HTERT RPE-1 (cell line): ENCODE measurements around the gene CAPZB.

ENCODE experiments used
- in situ Hi-C: fragments of 300-500 bp; cut with MboI; formaldehyde crosslinking; loops from 4 replicates; pipeline ENCODE4 v1.14.3; 2020; ENCODE audit warnings: low sequenced_read_pairs

Gene CAPZB

DNA sequence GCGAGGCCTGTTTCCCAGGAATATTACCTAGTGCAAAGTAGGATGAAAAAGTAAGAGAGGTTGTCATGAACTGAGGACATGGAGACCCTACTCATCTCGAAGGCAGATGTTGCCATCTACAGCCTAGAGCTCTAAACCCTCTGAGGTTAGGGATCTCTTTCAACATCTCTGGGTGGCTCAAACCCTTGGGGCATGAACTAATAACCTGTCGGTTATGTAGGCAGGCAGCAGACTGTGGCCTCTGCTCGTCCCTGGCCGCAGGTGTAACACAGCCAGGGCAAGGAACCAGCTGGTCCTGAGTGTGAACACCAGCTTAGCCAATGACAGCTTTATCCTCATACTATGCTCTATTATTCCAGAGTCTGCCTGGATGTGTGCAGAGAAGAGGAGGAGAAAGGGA lies 13.2 kb downstream of the CAPZB start:
- in situ Hi-C loops, result no loop called here

DNA sequence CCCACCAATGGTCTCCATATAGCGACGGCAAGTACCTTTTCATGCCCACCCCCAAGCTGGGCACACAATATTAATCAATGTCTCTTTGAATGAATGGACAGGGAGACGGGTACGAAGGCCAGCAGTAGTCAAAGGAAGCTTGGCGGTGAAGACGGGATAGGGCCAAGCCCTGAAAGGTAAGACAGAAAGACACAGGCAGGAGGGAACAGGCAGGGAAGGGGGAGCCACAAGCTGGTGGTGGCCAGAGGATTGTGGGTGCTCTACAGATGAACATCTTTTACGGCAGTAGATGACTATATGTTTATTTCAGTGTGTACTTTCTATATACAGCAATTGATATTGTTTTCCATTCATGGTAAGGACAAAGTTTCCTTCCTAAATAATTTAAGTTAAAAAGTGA lies 16.3 kb downstream of the CAPZB start:
- in situ Hi-C loops, result no loop called here

DNA sequence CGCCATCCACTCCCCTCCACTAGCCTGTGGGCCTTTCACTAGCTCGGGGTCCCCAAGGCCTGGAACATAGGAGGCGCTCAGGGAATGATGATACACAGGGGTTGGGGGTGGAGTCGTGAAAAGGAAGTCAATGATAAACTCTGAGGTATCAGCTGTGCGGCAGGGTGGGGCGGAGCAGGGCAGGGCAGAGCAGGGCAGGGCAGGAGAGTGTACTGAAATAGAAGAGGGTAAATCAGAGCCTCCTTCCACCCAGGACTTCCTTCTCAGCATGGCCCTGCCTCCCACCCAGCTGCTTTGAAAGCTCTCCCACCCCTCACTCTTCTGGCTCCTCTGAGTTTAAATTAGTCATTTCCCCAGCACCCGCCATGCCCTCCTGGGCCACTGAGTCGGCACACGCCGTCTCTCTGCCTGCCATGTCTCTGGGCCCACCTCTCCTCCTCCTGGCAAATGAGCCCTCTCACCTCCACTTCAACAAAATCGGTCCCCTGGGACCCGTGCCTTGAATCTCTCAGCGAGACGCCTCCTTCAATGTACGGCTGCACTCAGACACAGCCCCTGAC lies 16.9 kb downstream of the CAPZB start:
- in situ Hi-C loops, result no loop called here

DNA sequence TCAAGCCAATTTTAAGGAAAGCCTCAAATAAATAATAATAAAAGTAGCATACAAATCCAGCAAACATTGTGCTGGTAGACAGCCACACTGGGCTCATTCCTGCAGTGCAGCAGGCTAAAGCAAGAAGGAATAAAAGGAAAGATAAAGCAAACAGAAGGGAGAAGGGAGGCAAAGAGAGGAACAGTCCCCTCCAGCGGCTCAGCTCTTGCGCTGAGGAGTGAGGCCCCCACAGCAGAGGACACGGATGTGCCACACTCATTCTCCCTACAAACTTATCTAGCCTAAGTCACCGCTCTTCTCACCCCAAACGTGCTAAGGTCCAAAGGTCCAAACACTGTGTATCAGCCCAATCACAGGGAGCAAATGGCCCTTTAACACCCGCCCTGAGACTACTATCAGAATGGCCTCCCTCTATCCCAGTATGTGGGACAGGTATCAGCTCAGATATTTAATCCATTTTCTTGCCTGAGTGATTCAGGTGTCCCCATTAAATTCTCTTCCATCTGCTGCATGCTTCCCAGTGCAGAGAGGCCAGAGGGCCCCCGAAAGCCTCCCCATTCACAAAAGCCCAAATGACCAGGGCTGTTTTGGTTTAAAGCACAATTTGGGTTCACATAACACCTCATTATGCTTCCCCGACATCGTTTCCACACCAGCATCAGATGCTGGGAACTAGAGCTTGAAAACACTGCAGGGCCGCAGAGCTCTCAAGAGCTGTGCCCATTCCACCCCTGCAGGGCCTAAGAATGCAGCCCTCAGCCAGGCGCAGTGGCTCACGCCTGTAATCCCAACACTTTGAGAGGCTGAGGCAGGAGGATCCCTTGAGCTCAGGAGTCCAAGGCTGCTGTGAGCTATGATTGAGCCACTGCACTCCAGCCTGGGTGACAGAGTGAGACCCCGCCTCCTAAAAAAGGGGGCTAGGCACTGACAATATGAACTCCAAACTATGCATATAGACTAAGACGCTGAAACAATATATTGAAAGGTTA lies 17.8 kb downstream of the CAPZB start:
- in situ Hi-C loops, result no loop called here

DNA sequence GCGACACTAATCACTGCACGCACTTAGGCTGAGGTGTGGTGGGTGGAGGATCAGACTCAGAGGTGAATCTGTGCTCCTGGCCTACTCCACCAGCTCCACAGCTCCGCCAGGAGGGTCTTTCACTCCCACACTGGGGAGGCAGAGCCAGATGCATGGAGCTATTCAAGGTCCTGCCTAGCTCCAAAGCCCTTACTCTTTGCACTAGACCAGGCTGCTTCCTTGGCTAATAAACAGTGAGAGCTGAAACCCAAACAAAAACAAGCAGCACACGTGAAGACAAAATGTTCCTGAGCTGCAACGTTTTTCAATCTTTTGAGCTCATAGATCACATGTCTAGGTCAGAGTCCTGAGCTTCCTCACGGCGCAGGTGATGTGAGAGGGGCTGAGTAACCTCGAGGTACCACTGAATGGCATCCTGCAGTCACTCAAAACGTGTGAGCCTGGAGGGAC lies 19.2 kb downstream of the CAPZB start:
- in situ Hi-C loops, result no loop called here

DNA sequence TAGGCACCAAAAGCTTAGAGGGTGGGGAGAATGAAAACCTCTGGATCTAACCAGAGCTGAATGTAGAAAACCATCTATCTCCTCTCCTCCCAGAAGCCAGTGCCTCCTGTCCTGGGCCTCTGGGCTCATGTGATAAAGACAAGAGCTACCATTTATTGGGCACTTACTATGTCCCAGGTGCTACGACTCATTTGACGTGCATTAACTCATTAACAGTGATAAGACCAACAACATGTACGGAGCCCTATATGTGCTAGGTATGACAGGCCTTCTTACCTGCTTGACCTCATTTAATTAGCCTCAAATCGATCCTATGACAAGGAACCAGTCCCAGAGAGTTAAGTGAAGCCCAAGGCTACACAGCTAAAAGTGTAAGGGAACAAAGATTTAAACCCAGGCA lies 19.7 kb downstream of the CAPZB start:
- in situ Hi-C loops, result no loop called here

DNA sequence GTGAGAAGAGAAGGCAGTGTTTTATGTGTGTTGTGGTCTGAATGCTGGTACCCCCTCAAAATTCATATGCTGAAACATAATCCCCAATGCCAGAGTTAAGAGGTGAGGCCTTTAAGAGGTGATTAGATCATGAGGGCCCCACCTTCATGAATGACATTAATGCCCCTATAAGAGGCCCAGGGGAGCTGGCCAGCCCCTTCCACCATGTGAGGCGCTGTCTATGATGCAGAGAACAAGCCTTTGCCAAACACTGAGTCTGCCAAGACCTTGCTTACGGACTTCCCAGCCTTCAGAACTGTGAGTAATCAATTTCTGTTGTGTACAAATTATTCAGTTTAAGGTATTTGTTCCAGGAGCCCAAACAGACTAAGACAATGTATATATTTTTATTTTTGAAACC lies 20.2 kb downstream of the CAPZB start:
- in situ Hi-C loops, result no loop called here

DNA sequence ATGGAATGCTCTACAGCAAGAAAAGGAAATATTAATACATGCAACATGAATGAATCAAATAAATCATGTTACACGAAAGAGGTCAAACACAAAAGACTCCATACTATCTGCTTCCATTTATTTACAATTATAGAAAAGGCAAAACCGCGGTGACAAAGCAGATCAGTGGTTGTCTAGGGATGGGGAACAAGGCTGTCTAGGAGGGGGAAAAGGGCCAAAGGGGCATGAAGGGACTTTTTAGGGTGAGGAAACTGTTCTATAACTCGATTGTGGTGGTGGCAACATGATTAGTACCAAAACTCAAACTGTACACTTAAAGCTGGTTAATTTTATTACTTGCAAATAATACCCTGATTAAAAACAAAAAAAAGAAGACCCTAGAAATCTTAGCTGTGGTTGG lies 20.6 kb downstream of the CAPZB start:
- in situ Hi-C loops, result no loop called here

DNA sequence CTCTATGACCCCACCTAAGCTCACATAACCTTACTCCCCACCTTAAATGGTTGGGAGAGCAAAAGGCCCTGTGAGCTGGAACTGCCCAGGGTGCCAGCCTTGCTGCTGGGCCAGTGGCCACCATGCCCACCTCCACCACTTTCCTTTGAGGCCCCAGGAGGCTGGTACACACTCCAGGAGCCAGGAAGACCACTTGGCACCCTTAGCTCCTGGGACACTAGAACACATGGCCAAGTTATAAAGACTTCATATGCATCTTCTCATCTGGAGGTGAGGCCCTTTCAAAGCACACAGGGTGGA lies 21.9 kb downstream of the CAPZB start:
- in situ Hi-C loops, result no loop called here

DNA sequence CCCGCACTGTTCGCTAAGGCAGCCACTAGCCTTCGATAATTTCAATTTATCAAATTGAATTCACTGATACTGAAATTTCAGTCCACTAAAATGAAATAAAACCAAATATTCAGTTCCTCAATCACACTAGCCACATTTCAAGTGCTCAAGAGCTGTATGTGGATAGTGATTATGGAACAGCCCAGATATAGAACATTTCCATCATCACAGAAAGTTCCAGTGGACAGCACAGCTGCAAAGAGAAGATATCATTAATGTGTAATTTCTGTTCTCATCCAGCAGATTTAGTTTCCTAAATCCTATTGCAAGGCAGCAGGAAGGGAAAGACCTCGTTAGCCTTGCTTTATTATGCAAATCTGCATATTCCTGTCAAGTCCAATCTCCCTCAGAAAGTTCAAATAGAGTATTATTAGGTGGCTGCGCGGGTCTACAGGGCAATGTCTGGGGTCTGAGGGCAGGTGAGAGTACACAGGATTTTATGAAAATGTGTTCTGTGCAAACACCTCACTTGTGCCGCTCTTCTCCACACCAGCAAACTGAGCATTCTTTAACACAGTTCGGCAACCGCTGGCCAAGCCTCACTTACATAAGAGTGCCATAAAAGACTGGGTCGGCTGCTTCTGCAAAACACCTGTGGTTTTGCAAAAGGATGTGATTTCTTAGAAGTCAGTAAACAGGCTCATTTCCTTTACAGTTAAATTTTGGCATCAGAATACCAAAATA lies 22.4 kb downstream of the CAPZB start:
- in situ Hi-C loops, result no loop called here

DNA sequence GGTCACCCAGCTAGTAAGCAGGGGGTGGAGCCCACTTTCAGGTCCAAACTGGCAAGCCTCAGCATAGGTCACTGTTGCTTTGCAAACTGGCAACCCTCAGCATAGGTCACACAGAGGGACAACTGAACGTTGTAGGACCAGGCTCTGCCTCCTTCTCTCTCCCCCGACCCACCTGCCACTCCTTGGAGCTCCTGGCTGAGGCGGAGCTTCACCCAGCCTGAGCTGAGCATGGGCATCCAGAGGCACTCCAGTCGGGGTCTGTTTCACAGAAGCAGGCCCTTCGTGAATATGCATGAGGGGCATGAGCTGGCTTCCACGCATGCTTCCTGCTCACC lies 24.2 kb downstream of the CAPZB start:
- in situ Hi-C loops, result no loop called here

DNA sequence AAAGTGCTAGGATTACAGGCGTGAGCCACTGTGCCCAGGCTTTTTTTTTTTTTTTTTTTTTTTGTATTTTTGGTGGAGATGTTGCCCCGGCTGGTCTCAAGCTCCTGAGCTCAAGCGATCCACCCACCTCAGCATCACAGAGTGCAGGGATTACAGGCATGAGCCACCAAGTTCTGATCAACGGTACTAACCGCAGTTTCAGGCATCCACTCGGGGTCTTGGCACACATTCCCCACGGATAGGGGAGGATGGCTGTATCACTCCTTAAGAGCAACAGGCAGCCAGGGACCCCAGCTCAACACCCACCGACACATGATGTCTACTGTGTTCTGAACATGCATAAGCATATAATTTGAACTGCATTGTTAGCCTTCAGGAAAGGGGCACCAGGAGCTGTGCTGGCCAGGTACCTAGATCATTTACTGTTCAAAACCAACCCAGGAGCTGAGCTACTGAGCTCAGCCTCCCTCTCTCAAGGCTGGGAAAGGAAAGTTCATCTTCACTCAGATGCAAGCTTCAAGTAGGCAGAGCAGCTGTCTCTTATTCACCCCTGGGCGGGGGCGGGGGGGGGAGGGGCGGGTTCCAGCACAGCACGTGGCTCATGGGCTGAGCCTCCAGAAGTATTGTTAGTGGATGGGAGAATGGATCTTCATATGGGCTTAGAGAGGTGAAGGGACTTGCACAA lies 24.7 kb downstream of the CAPZB start:
- in situ Hi-C loops, result no loop called here

DNA sequence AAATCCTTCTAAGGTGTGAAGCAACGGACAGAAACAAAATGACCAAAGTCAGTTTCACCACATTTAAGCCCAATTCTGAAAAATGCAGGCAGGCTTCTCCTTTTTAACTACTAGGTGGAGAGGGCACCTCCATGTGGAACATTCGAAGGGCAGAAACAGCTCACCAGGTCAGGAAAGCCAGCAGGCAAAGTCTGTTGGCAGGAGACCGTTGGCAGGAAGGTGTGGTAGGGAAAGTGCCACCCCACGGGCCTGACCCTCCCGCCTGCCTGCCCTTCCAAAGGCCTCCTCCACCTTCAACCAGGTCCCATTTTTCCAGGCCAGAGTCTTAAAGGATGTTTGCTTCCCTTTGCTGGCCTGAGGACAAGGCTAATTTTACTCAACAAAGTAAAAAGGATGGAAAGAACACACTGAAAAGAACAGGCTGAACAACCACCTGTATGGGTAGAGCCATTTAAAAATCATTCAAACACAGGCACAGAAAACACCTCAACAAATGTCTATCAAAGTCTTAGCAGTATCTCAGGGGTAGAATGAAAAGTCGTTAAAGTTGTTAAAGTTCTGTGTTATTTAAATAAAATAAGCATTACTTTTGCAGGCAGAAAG lies 26.4 kb downstream of the CAPZB start:
- in situ Hi-C loops, result no loop called here

DNA sequence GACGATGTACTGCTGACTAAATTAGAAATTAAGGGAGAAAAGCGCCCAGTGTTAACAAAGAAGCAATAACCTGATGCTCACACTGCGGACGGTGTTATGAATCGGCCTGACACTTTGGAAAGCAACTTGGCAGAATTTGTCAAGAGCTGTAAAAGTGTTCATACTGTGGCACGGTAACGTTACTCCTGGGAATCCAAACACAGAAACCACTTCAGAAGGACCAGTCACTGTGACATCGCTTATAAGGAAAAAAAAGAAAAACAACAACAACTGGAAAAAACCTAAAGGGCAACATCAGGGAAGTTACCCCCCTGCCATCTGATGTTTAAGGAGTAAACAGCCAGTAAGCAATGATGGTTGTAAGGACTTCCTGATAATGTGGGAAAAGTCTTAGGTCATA lies 27.7 kb downstream of the CAPZB start:
- in situ Hi-C loops, result no loop called here

DNA sequence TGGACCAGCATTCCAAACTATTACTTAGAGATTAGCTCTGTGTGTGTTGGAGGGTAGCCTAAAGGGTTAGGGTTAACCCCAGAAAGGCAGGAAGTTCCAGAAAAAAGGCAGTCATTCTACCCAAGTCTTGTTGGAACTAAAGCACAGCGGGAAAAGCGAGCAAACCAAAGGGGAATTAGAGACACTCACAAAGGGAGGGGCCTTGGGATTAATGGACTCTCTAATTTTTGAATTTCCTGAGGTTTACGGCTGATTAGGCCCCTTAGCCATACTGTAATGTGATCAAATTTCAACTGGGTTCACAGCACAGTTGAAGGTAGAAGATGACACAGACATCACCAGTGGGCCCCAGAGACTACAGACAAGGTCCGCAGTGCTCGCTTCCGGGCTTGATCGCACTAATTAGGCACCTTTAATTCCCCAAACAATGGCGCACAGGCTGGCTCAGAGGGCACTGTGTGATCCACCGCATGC lies 28.3 kb downstream of the CAPZB start:
- in situ Hi-C loops, result no loop called here

DNA sequence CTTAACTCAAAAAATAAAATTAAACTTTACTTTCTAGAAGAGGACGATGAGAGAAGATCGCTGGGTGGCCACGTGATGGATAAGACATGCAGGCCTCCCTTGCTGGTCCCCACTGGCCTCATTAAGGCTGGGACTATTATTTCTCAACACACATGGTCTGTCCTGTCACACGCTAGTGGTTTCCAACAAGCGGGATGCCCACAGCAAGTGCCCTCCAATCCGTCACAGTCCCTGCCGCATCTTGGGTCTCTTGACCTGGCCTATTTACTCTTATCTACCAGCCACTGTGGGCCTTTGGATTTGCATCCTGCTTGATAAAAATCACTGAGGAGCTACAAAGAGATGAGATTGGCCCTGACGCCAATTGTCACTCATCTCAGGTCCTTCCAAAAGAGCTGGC lies 30.0 kb downstream of the CAPZB start:
- in situ Hi-C loops, result no loop called here

DNA sequence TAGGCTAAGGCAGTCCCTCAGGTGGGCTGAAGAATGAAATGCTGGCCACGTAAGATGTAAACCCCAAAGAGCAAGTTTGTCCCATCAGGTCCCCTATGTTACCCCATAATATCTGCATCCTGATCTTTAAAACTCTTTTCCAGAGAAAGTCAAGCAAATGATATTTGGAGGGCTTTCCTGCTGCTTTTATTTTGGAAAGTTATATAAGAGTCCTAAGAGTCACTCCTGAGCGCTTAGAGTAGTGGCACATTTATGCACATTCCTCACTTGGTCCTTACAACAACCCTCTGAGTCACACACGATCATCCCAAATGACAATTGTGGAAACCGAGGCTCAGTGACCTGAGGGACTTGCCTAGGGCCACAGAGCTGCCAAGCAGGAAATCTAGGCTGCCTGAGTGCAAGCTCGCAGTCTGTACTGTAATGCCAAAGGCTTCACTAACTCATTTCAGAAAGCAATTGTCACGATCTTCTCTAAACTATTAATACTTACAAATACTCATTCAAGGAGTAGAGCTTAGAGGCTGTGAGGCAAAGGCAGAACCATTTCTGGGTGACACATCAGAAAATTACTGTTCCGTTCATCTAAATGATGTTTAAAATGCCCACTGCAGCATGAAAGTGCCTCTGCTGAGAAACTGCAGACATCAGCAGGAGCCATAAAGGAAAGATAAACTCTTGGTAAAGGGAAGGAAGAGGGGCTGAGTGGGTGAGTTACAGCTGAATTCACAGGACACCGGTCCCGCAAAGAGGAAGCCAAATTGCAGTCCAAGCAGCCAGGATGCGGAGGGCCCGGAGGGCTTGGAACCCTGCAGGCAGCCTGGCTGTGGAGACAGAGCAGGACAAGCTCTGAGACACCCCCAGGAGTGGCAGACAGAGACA lies 30.8 kb downstream of the CAPZB start:
- in situ Hi-C loops, result no loop called here

DNA sequence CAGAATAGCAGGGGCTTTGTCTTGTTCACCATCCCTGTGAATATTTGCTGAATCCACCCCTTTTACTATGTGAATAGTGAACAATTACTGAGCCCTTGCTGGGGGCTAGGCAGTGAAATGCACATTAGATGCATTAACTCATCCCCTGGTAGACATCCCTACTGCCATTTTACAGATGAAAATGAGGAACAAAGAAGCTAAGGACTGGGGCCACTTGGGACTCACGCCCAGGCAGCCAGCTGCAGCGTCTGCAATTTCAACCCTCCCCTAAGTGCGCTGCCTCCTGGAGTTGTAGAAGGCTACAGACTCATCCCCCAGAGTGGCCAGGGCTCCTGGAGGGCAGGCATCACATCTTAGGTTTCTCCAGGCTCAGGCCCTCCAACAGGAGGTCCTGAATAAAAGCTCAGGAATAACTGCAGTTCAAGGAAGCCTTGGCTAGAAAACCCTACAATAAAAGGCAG lies 31.6 kb downstream of the CAPZB start:
- in situ Hi-C loops, result no loop called here

DNA sequence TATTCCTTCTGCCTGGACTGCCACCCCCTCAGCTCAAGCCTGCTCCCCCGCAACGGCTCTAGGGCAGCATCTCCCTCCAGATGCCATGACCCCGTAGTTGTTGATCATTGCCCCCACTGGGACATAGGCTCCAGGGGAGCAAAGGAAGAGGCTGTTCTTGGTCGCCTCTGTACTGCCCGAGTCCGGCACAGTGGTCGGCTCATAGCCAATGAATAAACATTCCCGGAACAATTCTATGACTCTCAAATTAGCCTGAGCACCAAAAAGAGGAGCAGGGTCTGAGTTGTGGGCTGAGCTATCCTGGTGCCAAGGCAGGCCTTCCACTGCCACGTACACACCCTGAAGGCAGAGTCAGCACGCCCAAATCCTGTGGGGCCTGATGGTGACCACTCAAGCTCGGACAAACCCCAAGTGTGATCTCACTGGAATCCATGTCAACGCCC lies 33.1 kb downstream of the CAPZB start:
- in situ Hi-C loops, result no loop called here
